Osteoblast (primary cell): Measurements from ENCODE around the gene ACRBP. TPM values are rescaled to one million over a fixed set of nuclear protein-coding genes. Genes with fewer than 3 reads are reported as not detected.
A peak's percentile ranks its signal among the peaks of the same experiment; 100 is the strongest.

Source experiments
- DNase-seq: peaks from one replicate; pipeline ENCODE4 v3.0.0; 2011; ENCODE audit warnings: low spot score, mixed read lengths; ENCODE audit not compliant: insufficient read length; ENCODE audit errors: missing footprints
- H2AFZ ChIP-seq: 2 replicates; pipeline ENCODE4 v1.6.0; 2011; ENCODE audit warnings: mild to moderate bottlenecking, low read length
- H3K27ac ChIP-seq: 2 replicates; pipeline ENCODE4 v1.5.1; 2011; ENCODE audit warnings: mild to moderate bottlenecking, low read depth, low read length, moderate library complexity
- H3K27me3 ChIP-seq: 2 replicates; pipeline ENCODE4 v1.6.0; 2012; ENCODE audit warnings: mild to moderate bottlenecking, control low read depth, inconsistent platforms, low read length, moderate library complexity; ENCODE audit not compliant: insufficient read depth
- H3K36me3 ChIP-seq: 2 replicates; pipeline ENCODE4 v1.5.1; 2011; ENCODE audit warnings: mild to moderate bottlenecking, low read length, control low read depth, moderate library complexity; ENCODE audit not compliant: insufficient read depth
- H3K4me1 ChIP-seq: 2 replicates; pipeline ENCODE4 v1.5.1; 2011; ENCODE audit warnings: mild to moderate bottlenecking, low read length, control low read depth, moderate library complexity; ENCODE audit not compliant: insufficient read depth
- H3K4me2 ChIP-seq: 2 replicates; pipeline ENCODE4 v1.6.0; 2011; ENCODE audit warnings: mild to moderate bottlenecking, low read length; ENCODE audit not compliant: insufficient read depth
- H3K4me3 ChIP-seq: fragments of 200-600 bp; sonication (generic); 3 replicates; pipeline ENCODE4 v1.5.1; 2012; ENCODE audit warnings: mild to moderate bottlenecking, low read length, inconsistent platforms; ENCODE audit not compliant: insufficient read depth
- H3K79me2 ChIP-seq: 2 replicates; pipeline ENCODE4 v1.6.0; 2012; ENCODE audit warnings: mild to moderate bottlenecking, low read length, control low read depth, inconsistent platforms; ENCODE audit not compliant: insufficient read depth
- H3K9me3 ChIP-seq: 2 replicates; pipeline ENCODE4 v1.5.1; 2011; ENCODE audit warnings: low read depth, low read length, control low read depth
- H4K20me1 ChIP-seq: 2 replicates; pipeline ENCODE4 v1.6.0; 2012; ENCODE audit warnings: mild to moderate bottlenecking, low read length, control low read depth; ENCODE audit not compliant: insufficient read depth
- total RNA-seq: library from RNA; depleted of rRNA; stranded (reverse); fragments of >200 nt; gene quantifications from 2 replicates; pipeline ENCODE4 v1.2.3, GENCODE V29; 2012
- TF ChIP-seq, protein P1 (sequence below): IDR thresholded peaks from 2 replicates; pipeline ENCODE4 v1.5.1; 2011; ENCODE audit warnings: mild to moderate bottlenecking, low read depth, low read length, moderate library complexity; ENCODE audit errors: extremely low read depth

Gene ACRBP
- total RNA-seq, 1 donor: 0.36 TPM

DNA sequence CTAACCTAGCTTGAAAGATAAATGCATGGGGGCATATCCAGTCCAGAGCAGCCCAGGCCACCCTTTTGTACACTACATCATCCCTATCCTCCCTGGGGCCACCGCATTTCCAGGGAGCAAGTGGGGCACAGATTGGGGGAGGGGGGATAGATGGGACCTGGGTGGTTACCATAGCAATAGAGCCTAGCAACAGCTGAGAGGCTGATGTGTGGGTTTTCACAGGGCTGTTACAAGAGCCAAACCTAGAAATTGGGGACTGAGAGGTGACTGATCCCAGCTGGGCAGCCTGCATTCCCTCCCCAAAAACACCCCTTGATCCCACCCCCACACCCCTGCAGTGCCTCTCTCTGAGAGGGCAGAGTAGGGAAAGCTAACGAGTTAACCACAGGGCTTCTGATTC is 45.7 kb upstream of the ACRBP start:
- DNase-seq: no peak
- H4K20me1 ChIP-seq: peaks cover 2% of the 10 kb centered on the region
- H3K4me2 ChIP-seq: no peak overlapping the region
- H3K9me3 ChIP-seq: no peaks in the 10 kb centered on the region
- TF ChIP-seq, protein P1, sequence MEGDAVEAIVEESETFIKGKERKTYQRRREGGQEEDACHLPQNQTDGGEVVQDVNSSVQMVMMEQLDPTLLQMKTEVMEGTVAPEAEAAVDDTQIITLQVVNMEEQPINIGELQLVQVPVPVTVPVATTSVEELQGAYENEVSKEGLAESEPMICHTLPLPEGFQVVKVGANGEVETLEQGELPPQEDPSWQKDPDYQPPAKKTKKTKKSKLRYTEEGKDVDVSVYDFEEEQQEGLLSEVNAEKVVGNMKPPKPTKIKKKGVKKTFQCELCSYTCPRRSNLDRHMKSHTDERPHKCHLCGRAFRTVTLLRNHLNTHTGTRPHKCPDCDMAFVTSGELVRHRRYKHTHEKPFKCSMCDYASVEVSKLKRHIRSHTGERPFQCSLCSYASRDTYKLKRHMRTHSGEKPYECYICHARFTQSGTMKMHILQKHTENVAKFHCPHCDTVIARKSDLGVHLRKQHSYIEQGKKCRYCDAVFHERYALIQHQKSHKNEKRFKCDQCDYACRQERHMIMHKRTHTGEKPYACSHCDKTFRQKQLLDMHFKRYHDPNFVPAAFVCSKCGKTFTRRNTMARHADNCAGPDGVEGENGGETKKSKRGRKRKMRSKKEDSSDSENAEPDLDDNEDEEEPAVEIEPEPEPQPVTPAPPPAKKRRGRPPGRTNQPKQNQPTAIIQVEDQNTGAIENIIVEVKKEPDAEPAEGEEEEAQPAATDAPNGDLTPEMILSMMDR: no peak
- H3K4me1 ChIP-seq: peaks cover 16% of the 10 kb centered on the region
- no peak overlapping the region for H3K27ac ChIP-seq
- peaks cover 23% of the 10 kb centered on the region for H3K79me2 ChIP-seq
- peaks cover 3% of the 10 kb centered on the region for H3K27me3 ChIP-seq
- no peak overlapping the region for H2AFZ ChIP-seq
- no peak overlapping the region for H3K4me3 ChIP-seq
- H3K36me3 ChIP-seq: no peaks in the 10 kb centered on the region

- H3K4me1 ChIP-seq: peaks cover 30% of the 10 kb centered on the region
- peak; percentile 93 for DNase-seq
- no peaks in the 10 kb centered on the region for H3K27me3 ChIP-seq
- TF ChIP-seq, protein P1: no peak
- H3K36me3 ChIP-seq: no peaks in the 10 kb centered on the region
- peak overlapping the region; percentile 26 for H2AFZ ChIP-seq
- no peak overlapping the region for H3K4me3 ChIP-seq
- H3K9me3 ChIP-seq: no peaks in the 10 kb centered on the region
- peaks cover 11% of the 10 kb centered on the region for H4K20me1 ChIP-seq
- H3K79me2 ChIP-seq: peaks cover 37% of the 10 kb centered on the region
- peak overlapping the region; percentile 13 for H3K27ac ChIP-seq
- H3K4me2 ChIP-seq: peak overlapping the region; percentile 35
These were observed 44.2 kb upstream of the ACRBP start for GRCh38 chr12:6691473-6691872.

GRCh38 chr12:6688999-6689882 is 42.0 kb upstream of the ACRBP start, which contains the start of gene ZNF384:
ZNF384 (minus strand) TSS chr12:6689375; CDS start chr12:6679520, 9,855 bp downstream.
- DNase-seq: peak; percentile 98
- TF ChIP-seq, protein P1: peak; percentile 12
- H3K27me3 ChIP-seq: no peaks in the 10 kb centered on the region

DNA sequence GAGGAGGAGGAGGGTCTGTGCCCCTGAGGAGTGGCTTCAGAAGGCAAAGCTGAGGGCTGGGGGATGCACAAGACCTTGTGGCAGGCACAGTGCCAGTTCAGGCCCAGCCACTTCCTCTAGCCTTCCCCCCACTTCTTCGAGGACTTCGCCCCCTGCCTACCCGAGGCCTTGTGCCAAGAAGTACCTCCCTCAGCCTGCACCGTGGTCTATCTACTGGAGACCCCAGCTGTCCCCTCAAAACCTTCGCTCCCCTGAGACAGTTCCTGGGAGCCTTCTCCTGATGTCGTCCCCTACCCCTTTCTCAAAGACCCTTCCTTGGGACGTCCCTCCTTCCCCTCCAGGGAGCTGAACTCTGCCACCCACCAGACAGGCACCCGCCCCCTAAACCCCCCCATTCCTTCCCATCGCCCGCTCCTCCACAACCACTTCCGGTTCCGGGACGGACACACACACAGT is 41.3 kb upstream of the ACRBP start:
- Histone ChIP-seq H2AFZ (peak overlapping the region; percentile 75), H3K79me2 (peaks cover 66% of the 10 kb centered on the region), H3K27ac (peak overlapping the region; percentile 81), H3K4me1 (peaks cover 32% of the 10 kb centered on the region), H3K9me3 (no peaks in the 10 kb centered on the region), H3K4me2 (peak overlapping the region; percentile 85), H3K36me3 (peaks cover 3% of the 10 kb centered on the region), H3K27me3 (no peaks in the 10 kb centered on the region), H4K20me1 (peaks cover 19% of the 10 kb centered on the region), H3K4me3 (peak overlapping the region; percentile 78)
- no peak for DNase-seq
- TF ChIP-seq, protein P1: no peak

More at GRCh38 chr12:6688999-6689882, 42.0 kb upstream of the ACRBP start, which contains the start of gene ZNF384:
- Histone ChIP-seq H3K27ac (peak within 1 kb of the TSS; percentile 81), H2AFZ (peak within 1 kb of the TSS; percentile 83), H3K36me3 (peaks cover 3% of the 10 kb centered on the region), H3K4me3 (peak within 1 kb of the TSS; percentile 78), H3K9me3 (no peaks in the 10 kb centered on the region), H3K4me1 (peaks cover 32% of the 10 kb centered on the region), H4K20me1 (peaks cover 19% of the 10 kb centered on the region), H3K79me2 (peaks cover 59% of the 10 kb centered on the region), H3K4me2 (peak within 1 kb of the TSS; percentile 85)
